ENCODE data around the gene MYOF. TPM values are rescaled to one million over a fixed set of nuclear protein-coding genes. Genes with fewer than 3 reads are reported as not detected.

The MYOF gene
- total RNA-seq, 2 donors from 2014 or later, result 21.1 to 25.7 TPM

DNA sequence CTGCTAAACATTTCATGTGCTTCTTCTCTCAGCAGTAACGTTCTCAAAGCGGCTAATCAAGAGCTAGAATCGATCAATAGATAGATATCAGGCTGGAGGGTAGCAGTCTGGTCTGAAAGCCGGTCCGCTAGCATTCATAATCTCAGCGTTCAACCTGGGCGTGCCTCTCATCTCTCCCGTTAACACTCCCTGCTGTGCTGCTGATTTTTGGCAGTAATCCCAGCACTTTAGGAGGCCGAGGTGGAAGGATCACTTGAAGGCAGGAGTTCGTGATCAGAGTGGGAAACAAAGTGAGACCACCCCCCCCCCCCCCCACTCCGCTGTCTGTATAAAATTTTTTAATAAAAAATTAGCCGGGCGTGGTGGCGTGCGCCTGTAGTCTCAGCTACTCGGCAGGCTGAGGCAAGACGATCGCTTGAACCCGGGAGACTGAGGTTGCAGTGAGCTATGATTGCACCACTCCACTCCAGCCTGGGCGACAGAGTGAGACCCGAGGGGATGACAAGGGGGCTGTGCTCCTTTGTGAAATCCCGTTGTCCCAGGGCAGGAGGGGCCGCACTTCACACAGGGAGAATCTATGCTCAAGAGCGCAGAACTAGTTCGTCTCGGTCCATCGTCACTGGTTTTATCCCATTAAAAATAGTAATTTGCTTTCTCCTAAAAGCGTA lies 13.7 kb upstream of the MYOF start:
- H3K4me3 ChIP-seq, result peak overlapping the region; percentile 30 to 46
- intact Hi-C loops (cut with DNase I), result no loop called here
- peaks cover 11% of the 10 kb centered on the region for H3K4me1 ChIP-seq
- WGBS, 2 donors, result 0 to 1% methylated on average over 23 to 28 of the region's 28 CpGs
- no peaks in the 10 kb centered on the region for H3K9me3 ChIP-seq
- H3K27ac ChIP-seq, result peak overlapping the region in 2 of 4 donors; percentile 31 to 52
- DNase-seq (peak in 3 of 4 donors; percentile 26 to 29 (median 27)), ATAC-seq (peak; percentile 37)
- H3K27me3 ChIP-seq, result no peaks in the 10 kb centered on the region
- TF ChIP-seq, protein P1, sequence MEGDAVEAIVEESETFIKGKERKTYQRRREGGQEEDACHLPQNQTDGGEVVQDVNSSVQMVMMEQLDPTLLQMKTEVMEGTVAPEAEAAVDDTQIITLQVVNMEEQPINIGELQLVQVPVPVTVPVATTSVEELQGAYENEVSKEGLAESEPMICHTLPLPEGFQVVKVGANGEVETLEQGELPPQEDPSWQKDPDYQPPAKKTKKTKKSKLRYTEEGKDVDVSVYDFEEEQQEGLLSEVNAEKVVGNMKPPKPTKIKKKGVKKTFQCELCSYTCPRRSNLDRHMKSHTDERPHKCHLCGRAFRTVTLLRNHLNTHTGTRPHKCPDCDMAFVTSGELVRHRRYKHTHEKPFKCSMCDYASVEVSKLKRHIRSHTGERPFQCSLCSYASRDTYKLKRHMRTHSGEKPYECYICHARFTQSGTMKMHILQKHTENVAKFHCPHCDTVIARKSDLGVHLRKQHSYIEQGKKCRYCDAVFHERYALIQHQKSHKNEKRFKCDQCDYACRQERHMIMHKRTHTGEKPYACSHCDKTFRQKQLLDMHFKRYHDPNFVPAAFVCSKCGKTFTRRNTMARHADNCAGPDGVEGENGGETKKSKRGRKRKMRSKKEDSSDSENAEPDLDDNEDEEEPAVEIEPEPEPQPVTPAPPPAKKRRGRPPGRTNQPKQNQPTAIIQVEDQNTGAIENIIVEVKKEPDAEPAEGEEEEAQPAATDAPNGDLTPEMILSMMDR (IDR thresholded peaks at IDR 0.05), result no peak
- TF ChIP-seq POLR2A (IDR thresholded peaks at IDR 0.05), result no peak
- no peaks in the 10 kb centered on the region for H3K36me3 ChIP-seq (replicated peaks in 1 of 2; ENCODE audit: insufficient read depth in 1 of 2, low read depth in 2 of 2)

DNA sequence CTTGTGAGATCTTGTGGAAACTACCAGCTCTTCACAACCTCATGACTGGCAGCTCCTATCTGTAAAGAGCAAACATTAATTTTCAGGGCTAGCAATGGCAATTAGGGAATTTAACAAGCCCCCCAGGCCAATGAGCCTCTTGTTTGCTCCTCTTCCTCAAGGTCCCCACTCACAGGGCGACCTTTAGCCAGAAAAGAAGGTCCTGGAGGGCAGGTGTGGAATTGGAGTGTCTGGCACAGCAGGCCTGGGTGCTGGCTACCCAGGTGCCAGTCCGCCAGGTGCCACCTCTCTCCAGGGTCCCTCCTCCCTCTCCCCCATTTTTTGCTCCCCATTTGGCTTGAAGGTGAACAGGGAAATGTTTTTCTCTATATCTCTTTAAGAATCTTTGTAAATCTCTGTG lies 12.4 kb upstream of the MYOF start:
- intact Hi-C loops (cut with DNase I), result no loop called here
- no peaks in the 10 kb centered on the region for H3K9me3 ChIP-seq
- DNase-seq (no peak), ATAC-seq (no peak)
- H3K27me3 ChIP-seq, result no peaks in the 10 kb centered on the region
- H3K36me3 ChIP-seq (replicated peaks in 1 of 2; ENCODE audit: insufficient read depth in 1 of 2, low read depth in 2 of 2), result no peaks in the 10 kb centered on the region
- H3K27ac ChIP-seq, result no peak overlapping the region
- H3K4me3 ChIP-seq, result no peak overlapping the region
- 64 to 90% methylated on average over 2 of the region's 2 CpGs for WGBS, 2 donors
- peaks cover 11% of the 10 kb centered on the region for H3K4me1 ChIP-seq
- TF ChIP-seq, protein P1 (IDR thresholded peaks at IDR 0.05), result no peak
- TF ChIP-seq POLR2A (IDR thresholded peaks at IDR 0.05), result no peak

DNA sequence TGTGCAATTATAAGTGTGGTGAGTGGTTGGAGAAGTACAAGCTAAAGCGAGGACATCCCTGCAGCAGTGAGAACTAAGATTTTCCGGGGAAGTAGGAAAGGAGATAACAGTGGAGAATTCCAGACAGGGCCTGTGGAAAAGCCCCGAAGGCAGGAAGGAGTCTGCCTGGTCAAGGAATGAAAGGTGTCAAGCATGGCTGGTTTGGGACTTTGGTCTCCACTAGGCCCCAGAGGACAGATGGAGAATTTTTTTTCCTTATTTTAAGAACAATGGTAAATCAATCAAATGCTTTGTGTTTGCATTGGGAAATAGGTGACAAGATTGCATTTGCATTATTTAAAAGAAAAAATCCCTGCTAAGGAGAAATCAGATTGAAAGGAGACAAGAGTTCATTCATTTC lies 11.0 kb upstream of the MYOF start:
- Histone ChIP-seq H3K36me3 (replicated peaks in 1 of 2; ENCODE audit: insufficient read depth in 1 of 2, low read depth in 2 of 2) (no peaks in the 10 kb centered on the region), H3K4me1 (peaks cover 11% of the 10 kb centered on the region), H3K9me3 (no peaks in the 10 kb centered on the region), H3K27ac (no peak overlapping the region), H3K27me3 (no peaks in the 10 kb centered on the region), H3K4me3 (no peak overlapping the region)
- no peak for ATAC-seq
- no peak for DNase-seq
- intact Hi-C loops (cut with DNase I), result no loop called here
- 56 to 60% methylated on average over 3 of the region's 3 CpGs for WGBS, 2 donors
- TF ChIP-seq, protein P1 (IDR thresholded peaks at IDR 0.05), result no peak
- no peak for TF ChIP-seq POLR2A (IDR thresholded peaks at IDR 0.05)

DNA sequence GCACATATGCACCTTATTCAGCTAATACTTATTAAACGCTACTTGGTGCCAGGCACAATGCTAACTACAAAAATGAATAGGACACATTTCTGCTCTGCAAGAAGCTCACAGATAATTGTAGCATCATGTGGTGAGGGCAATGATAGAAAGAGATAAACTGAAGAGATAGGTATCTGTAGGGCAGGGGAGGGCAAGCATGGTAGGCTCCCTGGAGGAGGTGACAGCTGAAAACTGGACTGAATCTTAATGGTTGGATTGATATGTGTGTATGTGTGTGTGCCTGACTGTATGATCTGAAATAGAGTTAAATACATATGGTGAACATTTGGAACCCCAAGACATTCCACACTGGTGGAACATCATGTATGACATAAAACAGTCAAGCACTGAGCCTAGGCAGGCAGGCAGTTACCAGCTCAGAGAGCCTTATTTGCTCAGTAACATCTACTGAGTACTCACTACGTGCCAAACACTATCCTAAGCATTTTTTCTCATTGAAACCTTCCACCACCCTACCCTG lies 9.5 kb upstream of the MYOF start:
- intact Hi-C loops (cut with DNase I), result no loop called here
- Histone ChIP-seq H3K27me3 (no peaks in the 10 kb centered on the region), H3K36me3 (replicated peaks in 1 of 2; ENCODE audit: insufficient read depth in 1 of 2, low read depth in 2 of 2) (no peaks in the 10 kb centered on the region), H3K27ac (no peak overlapping the region), H3K9me3 (no peaks in the 10 kb centered on the region), H3K4me1 (peaks cover 7% of the 10 kb centered on the region), H3K4me3 (no peak overlapping the region)
- DNase-seq (no peak), ATAC-seq (no peak)
- WGBS, 2 donors, result 67 to 71% methylated on average over 2 of the region's 2 CpGs
- no peak for TF ChIP-seq POLR2A (IDR thresholded peaks at IDR 0.05)
- TF ChIP-seq, protein P1 (IDR thresholded peaks at IDR 0.05), result no peak
